ENCODE data around the gene BCAT1. TPM values are rescaled to one million over a fixed set of nuclear protein-coding genes. Genes with fewer than 3 reads are reported as not detected.
"Not testable (repeated sequence)": the region's sequence is repeated elsewhere in the genome, so short reads cannot be mapped to it uniquely, and the experiment has no call there.

The BCAT1 gene
- total and polyA plus RNA-seq, 11 donors: 0.57 to 28.9 (median 3.5) TPM

- Histone ChIP-seq H3K27me3 (no peaks in the 10 kb centered on the region), H3K9me3 (no peaks in the 10 kb centered on the region), H3K4me1 (no peaks in the 10 kb centered on the region), H3K4me3 (no peak overlapping the region), H3K27ac (no peak overlapping the region), H3K36me3 (no peaks in the 10 kb centered on the region)
- no peak for TF ChIP-seq CTCF (IDR thresholded peaks at IDR 0.05)
- no peak for TF ChIP-seq POLR2A (IDR thresholded peaks at IDR 0.05)
- ATAC-seq: no peak
- intact Hi-C loops (cut with DNase I): no loop called here
- no peak for DNase-seq
- WGBS, 4 donors: 78 to 84% (median 82%) methylated on average over 5 of the region's 5 CpGs
These were observed 33.4 kb downstream of the BCAT1 start for GRCh38 chr12:24915501-24915900.

- intact Hi-C loops (cut with DNase I): no loop called here
- H3K36me3 ChIP-seq: no peaks in the 10 kb centered on the region
- H3K4me1 ChIP-seq: peaks cover 0 to 5% (median 0%) of the 10 kb centered on the region in 12 donors
- H3K27me3 ChIP-seq: no peaks in the 10 kb centered on the region
- H3K4me3 ChIP-seq: no peak overlapping the region
- no peak for ATAC-seq
- H3K27ac ChIP-seq: no peak overlapping the region
- TF ChIP-seq POLR2A (IDR thresholded peaks at IDR 0.05) (no peak), CTCF (IDR thresholded peaks at IDR 0.05) (no peak)
- no peak for DNase-seq
- 95 to 99% (median 97%) methylated on average over 3 of the region's 3 CpGs for WGBS, 4 donors
- no peaks in the 10 kb centered on the region for H3K9me3 ChIP-seq
These were observed 34.9 kb downstream of the BCAT1 start for GRCh38 chr12:24913953-24914352.

- no peaks in the 10 kb centered on the region for H3K9me3 ChIP-seq
- no peak overlapping the region for H3K4me3 ChIP-seq
- ATAC-seq: no peak
- H3K27ac ChIP-seq: no peak overlapping the region
- WGBS, 4 donors: 83 to 86% (median 85%) methylated on average over 3 of the region's 3 CpGs
- no peaks in the 10 kb centered on the region for H3K36me3 ChIP-seq
- no peaks in the 10 kb centered on the region for H3K27me3 ChIP-seq
- DNase-seq: no peak
- peaks cover 0 to 5% (median 0%) of the 10 kb centered on the region in 12 donors for H3K4me1 ChIP-seq
- intact Hi-C loops (cut with DNase I): no loop called here
- TF ChIP-seq POLR2A (IDR thresholded peaks at IDR 0.05): no peak
- TF ChIP-seq CTCF (IDR thresholded peaks at IDR 0.05): no peak
These were observed 35.8 kb downstream of the BCAT1 start for GRCh38 chr12:24913130-24913529.

GRCh38 chr12:24911271-24911791, 37.6 kb downstream of the BCAT1 start:
- H3K36me3 ChIP-seq: no peaks in the 10 kb centered on the region
- intact Hi-C loops (cut with DNase I): no loop called here
- no peak for ATAC-seq
- no peaks in the 10 kb centered on the region for H3K9me3 ChIP-seq
- H3K4me1 ChIP-seq: peaks cover 0 to 5% (median 0%) of the 10 kb centered on the region in 12 donors
- H3K27ac ChIP-seq: no peak overlapping the region
- 52 to 55% (median 54%) methylated on average over 9 of the region's 9 CpGs for WGBS, 4 donors
- no peak for DNase-seq
- TF ChIP-seq CTCF (IDR thresholded peaks at IDR 0.05) (no peak), POLR2A (IDR thresholded peaks at IDR 0.05) (no peak)
- no peaks in the 10 kb centered on the region for H3K27me3 ChIP-seq
- H3K4me3 ChIP-seq: no peak overlapping the region

GRCh38 chr12:24910192-24910591, 38.7 kb downstream of the BCAT1 start:
- intact Hi-C loops (cut with DNase I); H3K36me3 ChIP-seq; ATAC-seq; H3K27me3 ChIP-seq; DNase-seq; H3K4me1 ChIP-seq; H3K4me3 ChIP-seq; H3K9me3 ChIP-seq: not testable (repeated sequence)
- 95 to 98% (median 97%) methylated on average over 6 of the region's 6 CpGs for WGBS, 4 donors
- H3K27ac ChIP-seq: peak overlapping the region in 1 of 12 donors; percentile 9
